HepG2 (cell line): ENCODE data around the gene CXCR1. TPM values are rescaled to one million over a fixed set of nuclear protein-coding genes. Genes with fewer than 3 reads are reported as not detected.
A peak's percentile ranks its signal among the peaks of the same experiment; 100 is the strongest.

Experiments used
- ATAC-seq: fragments of 200-7000 bp; cut with Tn5 transposase; 3 replicates; pipeline ENCODE4 v1.9.1; 2020; ENCODE audit warnings: mild to moderate bottlenecking, moderate library complexity
- BruUV-seq: library from RNA; stranded (reverse); fragments of 400-500 nt; replicated peaks from 2 replicates; lab custom pipeline; 2021; lab: Mats Ljungman, UMichigan
- CTCF ChIA-PET: fragments of 300-600 bp; formaldehyde crosslinking; extraction: SDS; loops from one replicate; lab custom pipeline; 2021; ENCODE audit warnings: low total read pairs, inconsistent platforms, low intra/inter-chr PET ratio; lab: Yijun Ruan, JAX
- POLR2A ChIA-PET: fragments of 350-600 bp; sonication (Branson Sonifier 250); formaldehyde crosslinking; loops from one replicate; lab custom pipeline; 2020; ENCODE audit warnings: antibody characterized with exemption, inconsistent platforms; lab: Yijun Ruan, JAX
- DNase-seq: peaks from one replicate; pipeline ENCODE4 v3.0.0-alpha.2; 2015; ENCODE audit warnings: low spot score
- FAIRE-seq: peaks from 3 replicates; lab custom pipeline; 2011; peaks lifted over from hg19 to GRCh38; lab: Jason Lieb, UNC
- H2AFZ ChIP-seq: one replicate; pipeline ENCODE4 v1.6.1; 2011; ENCODE audit warnings: low read length, inconsistent platforms
- H3K27ac ChIP-seq: fragments of 300-600 bp; 3 replicates; pipeline ENCODE4 v1.8.0; 2011; ENCODE audit warnings: mixed run types, mild to moderate bottlenecking, mixed read lengths, low read length, inconsistent platforms; ENCODE audit not compliant: insufficient read depth; ENCODE audit errors: extremely low read length
- H3K27me3 ChIP-seq, 2 experiments: fragments of 200-600 bp in 1 of 2; 2 replicates in 1 of 2; 3 replicates in 1 of 2; pipeline versions ENCODE4 v1.6.0 to v1.8.0; 2011; ENCODE audit warnings: low read length in 2 of 2, mild to moderate bottlenecking in 2 of 2, moderate library complexity in 2 of 2, inconsistent platforms in 1 of 2; ENCODE audit not compliant: insufficient read depth in 2 of 2, control insufficient read depth in 1 of 2
- H3K36me3 ChIP-seq, 2 experiments: fragments of 200-600 bp in 1 of 2; replicated peaks in 1 of 2; 2 replicates in 1 of 2; 3 replicates in 1 of 2; pipeline versions ENCODE4 v1.5.1 to v1.8.0; 2011; ENCODE audit warnings: low read length in 2 of 2, inconsistent platforms in 1 of 2; ENCODE audit not compliant: insufficient read depth in 2 of 2, control insufficient read depth in 1 of 2
- H3K4me1 ChIP-seq: 2 replicates; pipeline ENCODE4 v1.5.1; 2012; ENCODE audit warnings: low read length, inconsistent platforms; ENCODE audit not compliant: insufficient read depth
- H3K4me2 ChIP-seq: 2 replicates; pipeline ENCODE4 v1.6.0; 2011; ENCODE audit warnings: low read depth, low read length, inconsistent platforms
- H3K4me3 ChIP-seq, 3 experiments: fragments of 200-600 bp in 1 of 3; sonication (generic), shearing (Covaris generic) in 1 of 3; replicated peaks in 1 of 3; 2 replicates each; pipeline ENCODE4 v1.5.1; 2011 to 2016; ENCODE audit warnings: low read length in 3 of 3, inconsistent platforms in 2 of 3, low read depth in 2 of 3, mild to moderate bottlenecking in 2 of 3, control low read depth in 1 of 3, mixed read lengths in 1 of 3; ENCODE audit not compliant: insufficient read depth in 1 of 3
- H3K79me2 ChIP-seq: one replicate; pipeline ENCODE4 v1.6.1; 2011; ENCODE audit warnings: low read length, inconsistent platforms; ENCODE audit not compliant: insufficient read depth
- H3K9ac ChIP-seq: 2 replicates; pipeline ENCODE4 v1.6.0; 2011; ENCODE audit warnings: mild to moderate bottlenecking, low read depth, low read length, inconsistent platforms; ENCODE audit not compliant: insufficient read depth
- H3K9me3 ChIP-seq: 2 replicates; pipeline ENCODE4 v1.5.1; 2012; ENCODE audit warnings: mild to moderate bottlenecking, low read length
- H4K20me1 ChIP-seq: 2 replicates; pipeline ENCODE4 v1.6.0; 2011; ENCODE audit warnings: inconsistent platforms, mild to moderate bottlenecking, low read length, moderate library complexity; ENCODE audit not compliant: insufficient read depth
- EED ChIP-seq: sonication (generic); formaldehyde crosslinking; IDR thresholded peaks from 2 replicates; pipeline ENCODE4 v1.5.0; 2020; ENCODE audit warnings: mild to moderate bottlenecking, missing genetic modification reagents
- ELF1 ChIP-seq: sonication (generic); formaldehyde crosslinking; IDR thresholded peaks from 2 replicates; pipeline ENCODE4 v1.4.0; 2020; ENCODE audit warnings: missing genetic modification reagents
- FOXA3 ChIP-seq: IDR thresholded peaks from 2 replicates; pipeline ENCODE4 v1.6.1; 2016; ENCODE audit warnings: missing genetic modification reagents, missing compliant biosample characterization
- KDM5A ChIP-seq: fragments of 200-600 bp; sonication (generic); IDR thresholded peaks from 2 replicates; pipeline ENCODE4 v1.7.0; 2018; ENCODE audit warnings: antibody characterized with exemption, mild to moderate bottlenecking, low read length, borderline replicate concordance
- PPARG ChIP-seq: conservative IDR thresholded peaks from 2 replicates; pipeline ENCODE4 v1.6.1; 2016; ENCODE audit warnings: missing biosample characterization, missing genetic modification reagents
- RFXANK ChIP-seq: IDR thresholded peaks from 2 replicates; pipeline ENCODE4 v1.6.1; 2016
- SAP130 ChIP-seq: IDR thresholded peaks from 2 replicates; pipeline ENCODE4 v1.6.1; 2016; ENCODE audit warnings: low read depth
- SMC3 ChIP-seq: IDR thresholded peaks from 2 replicates; pipeline ENCODE4 v1.6.1; 2011; ENCODE audit warnings: low read length, improper control_type of control experiment
- STAG1 ChIP-seq: sonication (generic); formaldehyde crosslinking; IDR thresholded peaks from 2 replicates; pipeline ENCODE4 v1.4.0; 2020; ENCODE audit warnings: missing genetic modification reagents
- TAF1 ChIP-seq: sonication (generic); formaldehyde crosslinking; IDR thresholded peaks from 2 replicates; pipeline ENCODE4 v1.4.0; 2020; ENCODE audit warnings: missing genetic modification reagents
- TEAD3 ChIP-seq: optimal IDR thresholded peaks from 2 replicates; pipeline ENCODE3; 2016; ENCODE audit warnings: borderline replicate concordance
- THAP11 ChIP-seq: IDR thresholded peaks from 2 replicates; pipeline ENCODE4 v1.6.1; 2016; ENCODE audit warnings: missing biosample characterization, missing genetic modification reagents
- XRCC5 ChIP-seq: fragments of 200-400 bp; formaldehyde crosslinking; optimal IDR thresholded peaks from 2 replicates; pipeline ENCODE3; 2017; ENCODE audit warnings: mild to moderate bottlenecking, low read length
- ZBTB38 ChIP-seq: sonication (generic); formaldehyde crosslinking; IDR thresholded peaks from 2 replicates; pipeline ENCODE4 v1.5.1; 2020; ENCODE audit warnings: mild to moderate bottlenecking, missing genetic modification reagents
- ZNF17 ChIP-seq: sonication (generic); formaldehyde crosslinking; IDR thresholded peaks from 2 replicates; pipeline ENCODE4 v1.5.0; 2020; ENCODE audit warnings: mild to moderate bottlenecking, missing genetic modification reagents
- ZNF251 ChIP-seq: sonication (generic); formaldehyde crosslinking; IDR thresholded peaks from 2 replicates; pipeline ENCODE4 v1.9.0; 2021; ENCODE audit warnings: mild to moderate bottlenecking, missing genetic modification reagents
- ZNF264 ChIP-seq: sonication (generic); formaldehyde crosslinking; IDR thresholded peaks from 2 replicates; pipeline ENCODE4 v1.4.0; 2020; ENCODE audit warnings: missing genetic modification reagents
- ZNF33A ChIP-seq: sonication (generic); formaldehyde crosslinking; IDR thresholded peaks from 2 replicates; pipeline ENCODE4 v1.5.1; 2020; ENCODE audit warnings: missing genetic modification reagents, mild to moderate bottlenecking, moderate library complexity, borderline replicate concordance
- ZNF570 ChIP-seq: sonication (generic); formaldehyde crosslinking; IDR thresholded peaks from 2 replicates; pipeline ENCODE4 v1.4.0; 2020; ENCODE audit warnings: mild to moderate bottlenecking, missing genetic modification reagents, borderline replicate concordance
- ZSCAN25 ChIP-seq: sonication (generic); formaldehyde crosslinking; IDR thresholded peaks from 2 replicates; pipeline ENCODE4 v1.8.0; 2022; ENCODE audit warnings: mild to moderate bottlenecking, missing genetic modification reagents
- WGBS: methylation state at CpG from one replicate; pipeline ENCODE4 v1.1.6; 2017; ENCODE audit warnings: low lambda C conversion rate; 5-methylcytosine and 5-hydroxymethylcytosine counted together
- in situ Hi-C: cut with HindIII; loops from 2 replicates; pipeline ENCODE4 v1.10.0; 2017; ENCODE audit warnings: low pct_unique_long_range_greater_than_20kb; ENCODE audit not compliant: extremely low pct_ligation_motif_present
- intact Hi-C: fragments of 100-400 bp; cut with micrococcal nuclease; formaldehyde crosslinking; loops from one replicate; pipeline ENCODE4 v1.10.0; 2022; ENCODE audit not compliant: unreplicated experiment
- polyA plus RNA-seq, 8 experiments: library from polyadenylated mRNA; depleted of rRNA in 3 of 8; stranded (reverse) in 7 of 8; unstranded in 1 of 8; fragments of >200 nt; fragmentation: Illumina TruSeq in 4 of 8; extraction: Trizol in 4 of 8; gene quantifications; 2 replicates each; pipeline versions ENCODE4 v1.2.1 to v1.2.3, GENCODE V29; 2011 to 2016; ENCODE audit warnings: low read depth in 4 of 8, missing spikeins in 1 of 8, mixed read lengths in 1 of 8; ENCODE audit not compliant: insufficient read depth in 1 of 8
- total RNA-seq, 5 experiments: library from RNA; depleted of rRNA; stranded (reverse); fragments of >200 nt; fragmentation: Illumina TruSeq; extraction: Trizol; gene quantifications; 2 replicates each; pipeline ENCODE4 v1.2.3, GENCODE V29; 2016; ENCODE audit warnings: low read depth in 1 of 5
- TF ChIP-seq, protein P1 (sequence below): sonication (generic); formaldehyde crosslinking; IDR thresholded peaks from 2 replicates; pipeline ENCODE4 v1.4.0; 2020; ENCODE audit warnings: missing genetic modification reagents, mild to moderate bottlenecking, borderline replicate concordance
- TF ChIP-seq, protein P2 (sequence below): sonication (generic); formaldehyde crosslinking; conservative IDR thresholded peaks from 2 replicates; pipeline ENCODE4 v1.8.1; 2023; ENCODE audit warnings: missing genetic modification reagents

Gene CXCR1
- total and polyA plus RNA-seq, 2 of the 13 experiments (the other 11 are each of a cell fraction or from before 2014, with no cell fraction given): not detected

- TF ChIP-seq ZNF17 (CRISPR knock-in tag): no peak
- TF ChIP-seq ZNF251: no peak
- TF ChIP-seq, protein P1, sequence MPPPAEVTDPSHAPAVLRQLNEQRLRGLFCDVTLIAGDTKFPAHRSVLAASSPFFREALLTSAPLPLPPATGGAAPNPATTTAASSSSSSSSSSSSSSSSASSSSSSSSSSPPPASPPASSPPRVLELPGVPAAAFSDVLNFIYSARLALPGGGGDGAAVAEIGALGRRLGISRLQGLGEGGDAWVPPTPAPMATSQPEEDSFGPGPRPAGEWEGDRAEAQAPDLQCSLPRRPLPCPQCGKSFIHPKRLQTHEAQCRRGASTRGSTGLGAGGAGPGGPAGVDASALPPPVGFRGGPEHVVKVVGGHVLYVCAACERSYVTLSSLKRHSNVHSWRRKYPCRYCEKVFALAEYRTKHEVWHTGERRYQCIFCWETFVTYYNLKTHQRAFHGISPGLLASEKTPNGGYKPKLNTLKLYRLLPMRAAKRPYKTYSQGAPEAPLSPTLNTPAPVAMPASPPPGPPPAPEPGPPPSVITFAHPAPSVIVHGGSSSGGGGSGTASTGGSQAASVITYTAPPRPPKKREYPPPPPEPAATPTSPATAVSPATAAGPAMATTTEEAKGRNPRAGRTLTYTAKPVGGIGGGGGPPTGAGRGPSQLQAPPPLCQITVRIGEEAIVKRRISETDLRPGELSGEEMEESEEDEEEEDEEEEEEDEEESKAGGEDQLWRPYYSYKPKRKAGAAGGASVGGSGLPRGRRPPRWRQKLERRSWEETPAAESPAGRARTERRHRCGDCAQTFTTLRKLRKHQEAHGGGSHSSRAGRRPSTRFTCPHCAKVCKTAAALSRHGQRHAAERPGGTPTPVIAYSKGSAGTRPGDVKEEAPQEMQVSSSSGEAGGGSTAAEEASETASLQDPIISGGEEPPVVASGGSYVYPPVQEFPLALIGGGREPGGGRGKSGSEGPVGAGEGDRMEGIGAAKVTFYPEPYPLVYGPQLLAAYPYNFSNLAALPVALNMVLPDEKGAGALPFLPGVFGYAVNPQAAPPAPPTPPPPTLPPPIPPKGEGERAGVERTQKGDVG (CRISPR knock-in tag): no peak
- TF ChIP-seq ZNF570 (CRISPR knock-in tag): no peak
Measured at GRCh38 chr2:218186876-218187275, 20.1 kb upstream of the CXCR1 start (continued).

DNA sequence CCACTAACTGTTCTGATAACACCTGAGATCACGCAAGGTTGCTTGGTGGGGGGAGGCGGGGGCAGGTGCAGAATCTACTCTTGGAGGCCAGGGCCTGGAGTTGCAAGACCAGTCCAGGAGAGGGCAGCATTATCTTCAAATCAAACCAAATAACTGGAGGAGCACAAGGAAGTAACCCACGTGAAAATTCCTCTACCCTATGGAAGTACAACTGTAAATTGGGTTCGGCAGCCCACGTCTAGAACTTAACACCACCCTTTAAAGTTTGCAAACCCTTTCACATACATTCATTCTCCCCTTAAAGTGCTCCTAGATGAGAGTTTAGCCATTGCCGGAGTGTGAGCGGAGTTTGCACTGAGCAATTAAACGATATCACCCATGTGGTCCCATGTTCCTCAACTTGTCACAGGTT is 19.6 kb upstream of the CXCR1 start:
- Histone ChIP-seq H3K9me3 (no peaks in the 10 kb centered on the region), H3K27me3 (peaks cover 0 to 11% of the 10 kb centered on the region in 2 experiments; a peak in 1 of 5 replicates), H3K27ac (no peak overlapping the region), H2AFZ (peak overlapping the region; percentile 78), H3K36me3 (no peaks in the 10 kb centered on the region), H3K79me2 (no peaks in the 10 kb centered on the region), H4K20me1 (no peaks in the 10 kb centered on the region), H3K9ac (no peak overlapping the region), H3K4me3 (peak overlapping the region in 1 of 3 experiments; percentile 14; a peak in 1 of 6 replicates), H3K4me1 (peaks cover 15% of the 10 kb centered on the region), H3K4me2 (peak overlapping the region; percentile 70)
- ChIA-PET POLR2A (no interaction called here), CTCF (interaction anchor here (0.8 to 1.5 kb wide), 4 partner anchors 53 to 462 kb away, joined by 3 to 9 read pairs (median 4); partner anchors contain the start of genes AAMP and PNKD)
- intact Hi-C loops (loop anchor here (5.0 to 10.0 kb wide), 3 partner anchors 71 to 208 kb away; partner anchors contain the start of genes AAMP, CTDSP1 and PNKD), in situ Hi-C loops (no loop called here)
- peak; percentile 93 for FAIRE-seq
- 33% methylated on average over 8 of the region's 8 CpGs for WGBS
- DNase-seq: peak; percentile 76
- BruUV-seq: no TSS peak
- peak; percentile 94 for ATAC-seq
- peak; percentile 83 for TF ChIP-seq STAG1
- peak; percentile 59 for TF ChIP-seq ELF1 (CRISPR knock-in tag)
- TF ChIP-seq PPARG (CRISPR knock-in tag): 0 out of 2 replicates have a peak, but pooled peaks have one; percentile 16
- peak; percentile 49; the same call in 1 of the 2 replicates for TF ChIP-seq ZBTB38 (CRISPR knock-in tag)
- TF ChIP-seq ZNF33A (CRISPR knock-in tag): no peak
- TF ChIP-seq FOXA3 (CRISPR knock-in tag): 0 out of 2 replicates have a peak, but pooled peaks have one; percentile 26
- peak; percentile 57 for TF ChIP-seq XRCC5
- no peak for TF ChIP-seq TAF1 (CRISPR knock-in tag)
- TF ChIP-seq ZSCAN25 (CRISPR knock-in tag): 0 out of 2 replicates have a peak, but pooled peaks have one; percentile 17
- peak; percentile 80 for TF ChIP-seq SMC3
- 0 out of 2 replicates have a peak, but pooled peaks have one; percentile 33 for TF ChIP-seq RFXANK (CRISPR knock-in tag)
- peak; percentile 10 for TF ChIP-seq TEAD3
- TF ChIP-seq EED (CRISPR knock-in tag): 0 out of 2 replicates have a peak, but pooled peaks have one; percentile 30
- peak; percentile 57; the same call in 1 of the 2 replicates for TF ChIP-seq THAP11
- TF ChIP-seq SAP130 (CRISPR knock-in tag): peak; percentile 42; the same call in 1 of the 2 replicates
- TF ChIP-seq KDM5A: no peak
- no peak for TF ChIP-seq ZNF264 (CRISPR knock-in tag)
- TF ChIP-seq, protein P2, sequence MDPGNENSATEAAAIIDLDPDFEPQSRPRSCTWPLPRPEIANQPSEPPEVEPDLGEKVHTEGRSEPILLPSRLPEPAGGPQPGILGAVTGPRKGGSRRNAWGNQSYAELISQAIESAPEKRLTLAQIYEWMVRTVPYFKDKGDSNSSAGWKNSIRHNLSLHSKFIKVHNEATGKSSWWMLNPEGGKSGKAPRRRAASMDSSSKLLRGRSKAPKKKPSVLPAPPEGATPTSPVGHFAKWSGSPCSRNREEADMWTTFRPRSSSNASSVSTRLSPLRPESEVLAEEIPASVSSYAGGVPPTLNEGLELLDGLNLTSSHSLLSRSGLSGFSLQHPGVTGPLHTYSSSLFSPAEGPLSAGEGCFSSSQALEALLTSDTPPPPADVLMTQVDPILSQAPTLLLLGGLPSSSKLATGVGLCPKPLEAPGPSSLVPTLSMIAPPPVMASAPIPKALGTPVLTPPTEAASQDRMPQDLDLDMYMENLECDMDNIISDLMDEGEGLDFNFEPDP: 0 out of 2 replicates have a peak, but pooled peaks have one; percentile 59
